ENCODE data around the gene PTGER1. TPM values are rescaled to one million over a fixed set of nuclear protein-coding genes. Genes with fewer than 3 reads are reported as not detected.
A peak's percentile ranks its signal among the peaks of the same experiment; 100 is the strongest.

The PTGER1 gene
- total RNA-seq, 1 experiment from 2014 or later: 2.2 TPM

- Histone ChIP-seq H3K27ac (ENCODE audit: low read length) (no peak overlapping the region), H3K36me3 (ENCODE audit: control insufficient read depth, insufficient read depth, low read length) (no peaks in the 10 kb centered on the region), H3K4me3 (ENCODE audit: low read depth in 2 of 2, low read length in 2 of 2) (no peak overlapping the region), H3K27me3 (ENCODE audit: control insufficient read depth, insufficient read depth, low read length) (no peaks in the 10 kb centered on the region), H3K4me1 (ENCODE audit: control insufficient read depth, insufficient read depth, low read length) (peaks cover 20% of the 10 kb centered on the region), H3K9me3 (ENCODE audit: control insufficient read depth, insufficient read depth, low read depth, low read length) (no peaks in the 10 kb centered on the region)
- DNase-seq (ENCODE audit: low read depth, low spot score) (no peak), ATAC-seq (peak; percentile 65)
- in situ Hi-C loops (cut with HindIII; ENCODE audit: low pct_unique_long_range_greater_than_20kb, low sequenced_read_pairs) (no loop called here), intact Hi-C loops (cut with micrococcal nuclease; ENCODE audit: unreplicated experiment) (no loop called here)
- CTCF ChIA-PET: no interaction called here
- no TSS peak for BruUV-seq (replicated peaks)
- TF ChIP-seq TCF7L2 (IDR thresholded peaks at IDR 0.05; ENCODE audit: low read depth, low read length) (no peak), CTCF (IDR thresholded peaks at IDR 0.05) (peak; percentile 96), SIN3A (IDR thresholded peaks at IDR 0.05; ENCODE audit: borderline replicate concordance, insufficient read depth, low read depth, low read length) (peak; percentile 44; the same call in 1 of the 2 replicates), POLR2AphosphoS5 (IDR thresholded peaks at IDR 0.05; ENCODE audit: low read depth, low read length) (no peak; the same call in 1 of the 2 replicates)
- TF ChIP-seq, protein P1, sequence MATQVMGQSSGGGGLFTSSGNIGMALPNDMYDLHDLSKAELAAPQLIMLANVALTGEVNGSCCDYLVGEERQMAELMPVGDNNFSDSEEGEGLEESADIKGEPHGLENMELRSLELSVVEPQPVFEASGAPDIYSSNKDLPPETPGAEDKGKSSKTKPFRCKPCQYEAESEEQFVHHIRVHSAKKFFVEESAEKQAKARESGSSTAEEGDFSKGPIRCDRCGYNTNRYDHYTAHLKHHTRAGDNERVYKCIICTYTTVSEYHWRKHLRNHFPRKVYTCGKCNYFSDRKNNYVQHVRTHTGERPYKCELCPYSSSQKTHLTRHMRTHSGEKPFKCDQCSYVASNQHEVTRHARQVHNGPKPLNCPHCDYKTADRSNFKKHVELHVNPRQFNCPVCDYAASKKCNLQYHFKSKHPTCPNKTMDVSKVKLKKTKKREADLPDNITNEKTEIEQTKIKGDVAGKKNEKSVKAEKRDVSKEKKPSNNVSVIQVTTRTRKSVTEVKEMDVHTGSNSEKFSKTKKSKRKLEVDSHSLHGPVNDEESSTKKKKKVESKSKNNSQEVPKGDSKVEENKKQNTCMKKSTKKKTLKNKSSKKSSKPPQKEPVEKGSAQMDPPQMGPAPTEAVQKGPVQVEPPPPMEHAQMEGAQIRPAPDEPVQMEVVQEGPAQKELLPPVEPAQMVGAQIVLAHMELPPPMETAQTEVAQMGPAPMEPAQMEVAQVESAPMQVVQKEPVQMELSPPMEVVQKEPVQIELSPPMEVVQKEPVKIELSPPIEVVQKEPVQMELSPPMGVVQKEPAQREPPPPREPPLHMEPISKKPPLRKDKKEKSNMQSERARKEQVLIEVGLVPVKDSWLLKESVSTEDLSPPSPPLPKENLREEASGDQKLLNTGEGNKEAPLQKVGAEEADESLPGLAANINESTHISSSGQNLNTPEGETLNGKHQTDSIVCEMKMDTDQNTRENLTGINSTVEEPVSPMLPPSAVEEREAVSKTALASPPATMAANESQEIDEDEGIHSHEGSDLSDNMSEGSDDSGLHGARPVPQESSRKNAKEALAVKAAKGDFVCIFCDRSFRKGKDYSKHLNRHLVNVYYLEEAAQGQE (IDR thresholded peaks at IDR 0.05; ENCODE audit: insufficient read depth in 1 of 2, low read depth in 2 of 2, low read length in 1 of 2): no peak
- POLR2A ChIA-PET: interaction anchor here (0.6 kb wide), 1 partner anchor 1684 kb away, joined by 10 read pairs; no protein-coding TSS in a partner anchor
Observed at GRCh38 chr19:14472202-14472938, 2.8 kb downstream of the PTGER1 start.

GRCh38 chr19:14471436-14472187, 3.5 kb downstream of the PTGER1 start:
- in situ Hi-C loops (cut with HindIII; ENCODE audit: low pct_unique_long_range_greater_than_20kb, low sequenced_read_pairs): no loop called here
- no peak overlapping the region for H3K27ac ChIP-seq (ENCODE audit: low read length)
- H3K27me3 ChIP-seq (ENCODE audit: control insufficient read depth, insufficient read depth, low read length): no peaks in the 10 kb centered on the region
- POLR2A ChIA-PET: interaction anchor here (0.5 to 0.6 kb wide), 2 partner anchors 36 to 1683 kb away, joined by 4 to 10 read pairs; no protein-coding TSS in a partner anchor
- no peak overlapping the region for H3K4me3 ChIP-seq (ENCODE audit: low read depth in 2 of 2, low read length in 2 of 2)
- no TSS peak for BruUV-seq (replicated peaks)
- ATAC-seq: no peak
- no peaks in the 10 kb centered on the region for H3K9me3 ChIP-seq (ENCODE audit: control insufficient read depth, insufficient read depth, low read depth, low read length)
- CTCF ChIA-PET: no interaction called here
- H3K4me1 ChIP-seq (ENCODE audit: control insufficient read depth, insufficient read depth, low read length): peaks cover 14% of the 10 kb centered on the region
- DNase-seq (ENCODE audit: low read depth, low spot score): no peak
- no peaks in the 10 kb centered on the region for H3K36me3 ChIP-seq (ENCODE audit: control insufficient read depth, insufficient read depth, low read length)
- TF ChIP-seq SIN3A (IDR thresholded peaks at IDR 0.05; ENCODE audit: borderline replicate concordance, insufficient read depth, low read depth, low read length) (no peak), POLR2AphosphoS5 (IDR thresholded peaks at IDR 0.05; ENCODE audit: low read depth, low read length) (no peak), CTCF (IDR thresholded peaks at IDR 0.05) (0 out of 2 replicates have a peak, but pooled peaks have one; percentile 40), TCF7L2 (IDR thresholded peaks at IDR 0.05; ENCODE audit: low read depth, low read length) (no peak)
- intact Hi-C loops (cut with micrococcal nuclease; ENCODE audit: unreplicated experiment): no loop called here
